ENCODE data around the gene MYDGF. TPM values are rescaled to one million over a fixed set of nuclear protein-coding genes. Genes with fewer than 3 reads are reported as not detected.

The MYDGF gene
- total and polyA plus RNA-seq, 9 of the 15 experiments (the other 6 are each of a cell fraction or from before 2014, with no cell fraction given), result 4.2 to 141 (median 82.1) TPM

GRCh38 chr19:4633140-4633967 is 36.8 kb downstream of the MYDGF start (continued):
- TF ChIP-seq REST (IDR thresholded peaks at IDR 0.05; ENCODE audit: borderline replicate concordance), result peak; percentile 70; the same call in 1 of the 2 replicates
- no peak for TF ChIP-seq REST (CRISPR knock-in tag; IDR thresholded peaks at IDR 0.05; ENCODE audit: low read depth)
- peak; percentile 68; the same call in 1 of the 2 replicates for TF ChIP-seq ETV5 (CRISPR knock-in tag; IDR thresholded peaks at IDR 0.05; ENCODE audit: low read depth)
- TF ChIP-seq MIER1 (IDR thresholded peaks at IDR 0.05; ENCODE audit: low read depth), result peak; percentile 25; the same call in 1 of the 2 replicates
- peak; percentile 81 for TF ChIP-seq L3MBTL2 (IDR thresholded peaks at IDR 0.05)
- TF ChIP-seq CXXC5 (CRISPR knock-in tag; IDR thresholded peaks at IDR 0.05), result no peak; the same call in 1 of the 2 replicates
- no peak for TF ChIP-seq HOMEZ (CRISPR knock-in tag; IDR thresholded peaks at IDR 0.05)
- peak; percentile 63; the same call in 1 of the 2 replicates for TF ChIP-seq TRIM28 (IDR thresholded peaks at IDR 0.05)
- no peak for TF ChIP-seq SFPQ (IDR thresholded peaks at IDR 0.05; ENCODE audit: low read depth, low read length)
- no peak for TF ChIP-seq ETS2 (tag; IDR thresholded peaks at IDR 0.05; ENCODE audit: borderline replicate concordance, poor library complexity, severe bottlenecking)
- TF ChIP-seq TARDBP (IDR thresholded peaks at IDR 0.05), result no peak
- peak; percentile 51; the same call in 1 of the 2 replicates for TF ChIP-seq USF1 (CRISPR knock-in tag; IDR thresholded peaks at IDR 0.05)
- no peak for TF ChIP-seq KLF6 (CRISPR knock-in tag; IDR thresholded peaks at IDR 0.05; ENCODE audit: borderline replicate concordance)

Measured in K562 (cell line).